Measurements from ENCODE around the gene ERVFRD-1.
A peak's percentile ranks its signal among the peaks of the same experiment; 100 is the strongest.

The ERVFRD-1 gene

GRCh38 chr6:11146117-11146826 is 34.7 kb upstream of the ERVFRD-1 start:
- TF ChIP-seq CTCF (IDR thresholded peaks at IDR 0.05): no peak

DNA sequence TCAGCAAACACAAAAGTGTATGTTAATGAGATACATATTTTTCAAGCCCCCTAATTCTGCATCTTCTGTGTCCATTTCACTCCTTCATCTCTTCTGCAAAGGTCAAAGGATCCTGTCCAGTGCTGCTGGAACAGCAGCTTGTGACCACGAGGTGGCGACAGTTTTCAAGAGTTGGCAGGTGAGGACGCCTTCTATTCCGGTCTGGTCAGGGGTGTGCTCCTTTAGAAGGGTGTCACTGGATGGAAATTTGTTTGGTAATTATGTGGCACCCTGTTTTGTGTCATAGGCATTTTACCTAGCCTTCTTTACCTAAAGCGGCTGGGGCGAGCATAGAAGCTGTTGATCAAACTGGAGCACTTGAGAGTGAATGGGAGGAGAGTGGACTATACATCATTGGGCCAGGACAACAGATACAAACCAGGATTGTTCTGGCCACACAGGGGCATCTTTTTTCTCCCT is 32.9 kb upstream of the ERVFRD-1 start:
- peak; percentile 89 for TF ChIP-seq CTCF (IDR thresholded peaks at IDR 0.05)

GRCh38 chr6:11143394-11144371 is 32.2 kb upstream of the ERVFRD-1 start:
- no peak for TF ChIP-seq CTCF (IDR thresholded peaks at IDR 0.05)

GRCh38 chr6:11142296-11143027 is 30.9 kb upstream of the ERVFRD-1 start:
- TF ChIP-seq CTCF (IDR thresholded peaks at IDR 0.05): no peak

DNA sequence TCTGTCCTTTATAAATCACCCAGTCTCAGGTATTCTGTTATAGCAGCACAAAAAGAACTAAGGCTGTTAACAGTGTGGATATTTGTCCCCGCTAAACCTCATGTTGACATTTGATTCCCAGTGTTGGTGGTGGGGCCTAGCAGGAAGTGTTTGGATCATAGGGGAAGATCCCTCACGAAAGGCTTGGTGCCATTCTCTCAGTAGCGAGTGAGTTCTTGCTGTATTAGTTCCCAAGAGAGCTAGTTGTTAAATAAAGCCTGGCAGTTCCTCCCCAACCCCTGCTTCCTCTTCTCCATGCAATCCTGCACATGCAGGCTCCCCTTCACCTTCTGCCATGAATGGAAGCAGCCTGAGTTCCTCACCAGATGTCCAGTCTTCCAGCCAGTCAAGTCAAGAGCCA is 29.8 kb upstream of the ERVFRD-1 start:
- no peak for TF ChIP-seq CTCF (IDR thresholded peaks at IDR 0.05)

DNA sequence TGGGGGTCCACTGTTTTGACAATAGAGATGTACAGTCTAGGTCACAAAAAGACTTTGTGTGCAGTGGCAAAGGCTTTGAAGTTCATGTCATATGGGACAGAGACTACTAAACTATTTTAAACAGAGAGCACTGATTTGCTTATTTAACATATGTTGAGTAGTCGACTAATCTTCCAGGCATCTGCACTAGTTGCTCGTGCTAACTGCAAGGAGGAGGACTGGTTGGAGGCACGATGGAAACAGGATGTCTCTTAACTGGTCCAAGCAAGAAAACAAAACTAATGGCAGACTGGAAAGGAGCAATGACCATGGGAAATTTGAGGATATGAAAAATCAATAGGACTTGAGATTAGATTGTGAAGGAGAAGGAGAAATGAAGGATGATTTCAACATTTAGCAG is 28.5 kb upstream of the ERVFRD-1 start:
- no peak for TF ChIP-seq CTCF (IDR thresholded peaks at IDR 0.05)

All from LNCAP (cell line).